K562 (cell line): Measurements from ENCODE around the gene RFPL1. TPM values are rescaled to one million over a fixed set of nuclear protein-coding genes. Genes with fewer than 3 reads are reported as not detected.
"Not testable (repeated sequence)": the region's sequence is repeated elsewhere in the genome, so short reads cannot be mapped to it uniquely, and the experiment has no call there.

Experiments
- ATAC-seq: fragments of 200-7000 bp; cut with Tn5 transposase; 3 replicates; pipeline ENCODE4 v1.9.1; 2020; ENCODE audit warnings: moderate library complexity
- Bru-seq: library from RNA; stranded (reverse); fragments of 400-500 nt; gene quantifications from one replicate; lab custom pipeline; 2021; lab: Mats Ljungman, UMichigan
- BruChase-seq, 2 experiments: library from RNA; stranded (reverse); fragments of 400-500 nt; gene quantifications; one replicate each; lab custom pipeline; 2021; lab: Mats Ljungman, UMichigan
- BruUV-seq: library from RNA; stranded (reverse); fragments of 400-500 nt; replicated peaks from 2 replicates; lab custom pipeline; 2021; lab: Mats Ljungman, UMichigan
- CTCF ChIA-PET: fragments of 300-600 bp; formaldehyde crosslinking; extraction: SDS; loops from one replicate; lab custom pipeline; 2021; ENCODE audit warnings: low intra/inter-chr PET ratio; lab: Yijun Ruan, JAX
- POLR2A ChIA-PET: fragments of 300-600, 350-650 bp; sonication (Branson Sonifier 250); formaldehyde crosslinking; extraction: SDS; loops from one replicate; lab custom pipeline; 2021; ENCODE audit warnings: antibody characterized with exemption, inconsistent platforms; lab: Yijun Ruan, JAX
- DNase-seq, 4 experiments: peaks; one replicate each; pipeline versions ENCODE4 v3.0.0 to v3.0.0-alpha.2; 2011 to 2018; ENCODE audit warnings: low spot score in 3 of 4, mixed read lengths in 3 of 4; ENCODE audit errors: extremely low read depth in 1 of 4
- FAIRE-seq: peaks from 2 replicates; lab custom pipeline; 2011; peaks lifted over from hg19 to GRCh38; lab: Jason Lieb, UNC
- H2AFZ ChIP-seq: 2 replicates; pipeline ENCODE4 v1.6.0; 2011; ENCODE audit warnings: low read depth, low read length, control low read depth, inconsistent platforms
- H3K27ac ChIP-seq: fragments of 200-600 bp; 3 replicates; pipeline ENCODE4 v1.8.0; 2011; ENCODE audit warnings: low read depth, mild to moderate bottlenecking, control low read depth, inconsistent platforms, low read length, moderate library complexity, mixed read lengths; ENCODE audit errors: extremely low read depth
- H3K27me3 ChIP-seq, 2 experiments: fragments of 300-600 bp in 1 of 2; 2 replicates in 1 of 2; 3 replicates in 1 of 2; pipeline versions ENCODE4 v1.6.0 to v1.8.0; 2011; ENCODE audit warnings: inconsistent platforms in 2 of 2, low read length in 2 of 2, mild to moderate bottlenecking in 1 of 2, mixed read lengths in 1 of 2, moderate library complexity in 1 of 2; ENCODE audit not compliant: control insufficient read depth in 2 of 2, insufficient read depth in 2 of 2
- H3K36me3 ChIP-seq: fragments of 300-600 bp; 3 replicates; pipeline ENCODE4 v1.8.0; 2011; ENCODE audit warnings: mild to moderate bottlenecking, low read length, inconsistent platforms; ENCODE audit not compliant: control insufficient read depth, insufficient read depth
- H3K4me1 ChIP-seq, 2 experiments: fragments of 200-600 bp in 1 of 2; replicated peaks in 1 of 2; 2 replicates in 1 of 2; 3 replicates in 1 of 2; pipeline versions ENCODE4 v1.5.1 to v1.8.0; 2011; ENCODE audit warnings: inconsistent platforms in 2 of 2, low read length in 2 of 2, mild to moderate bottlenecking in 1 of 2, mixed read lengths in 1 of 2, moderate library complexity in 1 of 2; ENCODE audit not compliant: control insufficient read depth in 2 of 2, insufficient read depth in 2 of 2
- H3K4me2 ChIP-seq: 2 replicates; pipeline ENCODE4 v1.6.1; 2011; ENCODE audit warnings: low read length, control low read depth, inconsistent platforms, mixed read lengths; ENCODE audit not compliant: insufficient read depth
- H3K4me3 ChIP-seq: fragments of 200-600 bp; sonication (generic), shearing (Covaris generic); 2 replicates; pipeline ENCODE4 v1.5.1; 2016; ENCODE audit warnings: control low read depth, inconsistent platforms
- H3K79me2 ChIP-seq: fragments of 200-600 bp; 3 replicates; pipeline ENCODE4 v1.8.0; 2011; ENCODE audit warnings: low read length, inconsistent platforms; ENCODE audit not compliant: control insufficient read depth, insufficient read depth
- H3K9ac ChIP-seq, 2 experiments: 2 replicates each; pipeline versions ENCODE4 v1.6.0 to v1.6.1; 2011; ENCODE audit warnings: low read depth in 2 of 2, low read length in 2 of 2, control low read depth in 1 of 2, inconsistent platforms in 1 of 2, mild to moderate bottlenecking in 1 of 2, mixed read lengths in 1 of 2; ENCODE audit not compliant: insufficient read depth in 1 of 2
- H3K9me1 ChIP-seq: one replicate; pipeline ENCODE4 v1.6.0; 2011; ENCODE audit warnings: inconsistent platforms, mild to moderate bottlenecking, low read length, moderate library complexity; ENCODE audit not compliant: control insufficient read depth, insufficient read depth
- H3K9me3 ChIP-seq: replicated peaks from 2 replicates; pipeline ENCODE4 v1.5.1; 2011; ENCODE audit warnings: low read depth, low read length, inconsistent platforms; ENCODE audit not compliant: control insufficient read depth, insufficient read depth
- H4K20me1 ChIP-seq: replicated peaks from 2 replicates; pipeline ENCODE4 v1.6.1; 2011; ENCODE audit warnings: low read length, inconsistent platforms, mixed read lengths; ENCODE audit not compliant: control insufficient read depth, insufficient read depth
- CBFB ChIP-seq: sonication (generic); formaldehyde crosslinking; IDR thresholded peaks from 2 replicates; pipeline ENCODE4 v1.4.0; 2020; ENCODE audit warnings: mild to moderate bottlenecking, missing genetic modification reagents
- DPF2 ChIP-seq: fragments of 450-650 bp; IDR thresholded peaks from 2 replicates; pipeline ENCODE4 v1.6.1; 2016
- ETV5 ChIP-seq: sonication (generic); formaldehyde crosslinking; IDR thresholded peaks from 2 replicates; pipeline ENCODE4 v1.4.0; 2020; ENCODE audit warnings: low read depth, mild to moderate bottlenecking, missing genetic modification reagents
- HMBOX1 ChIP-seq: sonication (generic); IDR thresholded peaks from 2 replicates; pipeline ENCODE4 v1.6.1; 2016
- KLF6 ChIP-seq: fragments of 250-450 bp; sonication (Bioruptor Pico); IDR thresholded peaks from 2 replicates; pipeline ENCODE4 v1.4.0; 2020; ENCODE audit warnings: mild to moderate bottlenecking, moderate library complexity, borderline replicate concordance
- MTA2 ChIP-seq: fragments of 450-650 bp; IDR thresholded peaks from 2 replicates; pipeline ENCODE4 v1.6.1; 2016; ENCODE audit warnings: low read depth
- MXI1 ChIP-seq: IDR thresholded peaks from 2 replicates; pipeline ENCODE4 v1.6.1; 2011; ENCODE audit warnings: low read depth, mild to moderate bottlenecking, improper control_type of control experiment, low read length
- USF2 ChIP-seq: sonication (generic); formaldehyde crosslinking; IDR thresholded peaks from 2 replicates; pipeline ENCODE4 v1.5.0; 2020; ENCODE audit warnings: missing genetic modification reagents
- YBX1 ChIP-seq: fragments of 450-650 bp; IDR thresholded peaks from 2 replicates; pipeline ENCODE4 v1.7.1; 2016; ENCODE audit warnings: mild to moderate bottlenecking
- ZNF436 ChIP-seq: fragments of 250-450, 450-650 bp; sonication (Bioruptor Pico); formaldehyde crosslinking; IDR thresholded peaks from 2 replicates; pipeline ENCODE4 v1.7.0; 2020; ENCODE audit warnings: mild to moderate bottlenecking
- ZNF780A ChIP-seq: fragments of 250-450 bp; sonication (Bioruptor Pico); IDR thresholded peaks from 2 replicates; pipeline ENCODE4 v1.5.0; 2021; ENCODE audit warnings: mild to moderate bottlenecking
- ZZZ3 ChIP-seq: fragments of 450-650 bp; IDR thresholded peaks from 2 replicates; pipeline ENCODE4 v1.6.1; 2016; ENCODE audit warnings: antibody characterized with exemption, mild to moderate bottlenecking, moderate library complexity
- WGBS: fragments of 100-300 bp; shearing (Covaris generic); methylation state at CpG from one replicate; pipeline ENCODE4 v1.1.6; 2016; ENCODE audit warnings: low coverage, mixed read lengths; ENCODE audit not compliant: insufficient coverage; ENCODE audit errors: missing lambda C conversion rate; 5-methylcytosine and 5-hydroxymethylcytosine counted together
- in situ Hi-C: fragments of 300-500 bp; cut with MboI; formaldehyde crosslinking; loops from 4 replicates; pipeline ENCODE4 v1.15.0; 2018; ENCODE audit warnings: inconsistent platforms, mixed read lengths
- intact Hi-C: fragments of 100-400 bp; cut with micrococcal nuclease; formaldehyde crosslinking; loops from 2 replicates; pipeline ENCODE4 v1.14.2; 2022
- long read RNA-seq, 3 experiments: library from polyadenylated mRNA in 2 of 3; library from RNA in 1 of 3; unstranded in 2 of 3; stranded (forward) in 1 of 3; transcript quantifications; one replicate each; pipeline ENCODE4 v2.0.0, GENCODE V29; 2019 to 2022
- polyA minus RNA-seq, 3 experiments: library from RNA; depleted of rRNA, polyadenylated mRNA; stranded (reverse); fragments of >200 nt; gene quantifications; 2 replicates each; pipeline ENCODE4 v1.2.3, GENCODE V29; 2011
- polyA plus RNA-seq, 8 experiments: library from polyadenylated mRNA; depleted of rRNA in 4 of 8; stranded (reverse) in 5 of 8; unstranded in 3 of 8; fragments of >200 nt; fragmentation: Nextera tagmentation in 2 of 8; fragmentation: Illumina TruSeq in 1 of 8; extraction: Ambion mirVana in 2 of 8; extraction: Trizol in 1 of 8; gene quantifications; 2 replicates each; pipeline versions ENCODE4 v1.2.1 to v1.2.3, GENCODE V29; 2011 to 2014; ENCODE audit warnings: inconsistent platforms in 1 of 8, missing spikeins in 1 of 8
- total RNA-seq, 7 experiments: library from RNA; depleted of rRNA in 6 of 7; stranded (reverse); fragments of >200 nt in 6 of 7; fragmentation: Illumina TruSeq in 2 of 7; extraction: Trizol in 2 of 7; gene quantifications; 2 replicates each; pipeline versions ENCODE4 v1.2.1 to v1.2.3, GENCODE V29; 2011 to 2021; ENCODE audit warnings: low replicate concordance in 1 of 7

Gene RFPL1
- total RNA-seq (2011; cell fraction: chromatin; rRNA removed; ENCODE audit: low replicate concordance): not detected in 2 replicates
- total RNA-seq (2011; cell fraction: nucleolus; rRNA removed): not detected in 2 replicates
- not detected in 2 replicates for total RNA-seq (2011; cell fraction: nucleoplasm; rRNA removed)
- total RNA-seq (2014; rRNA removed): not detected in 2 replicates
- total RNA-seq (2014; rRNA removed; fragmentation: Illumina TruSeq; extraction: Trizol): not detected in 2 replicates
- total RNA-seq (2015; rRNA removed; fragmentation: Illumina TruSeq; extraction: Trizol): not detected in 2 replicates
- not detected in 2 replicates for total RNA-seq (2021)
- polyA plus RNA-seq (2011; rRNA removed): not detected in 2 replicates
- not detected in 2 replicates for polyA plus RNA-seq (2011; cell fraction: cytosol; rRNA removed)
- not detected in 2 replicates for polyA plus RNA-seq (2011; cell fraction: nucleus; rRNA removed)
- 0.09 and 0.22 TPM in 2 replicates for polyA plus RNA-seq (2012)
- not detected in 2 replicates for polyA plus RNA-seq (2014; fragmentation: Illumina TruSeq; extraction: Trizol)
- polyA plus RNA-seq (2014; fragmentation: Nextera tagmentation; extraction: Ambion mirVana): not detected
- polyA plus RNA-seq (2014; rRNA removed): not detected in 2 replicates
- not detected in 2 replicates for polyA minus RNA-seq (2011; rRNA and poly(A)+ RNA removed)
- not detected in 2 replicates for polyA minus RNA-seq (2011; cell fraction: cytosol; rRNA and poly(A)+ RNA removed)
- not detected in 2 replicates for polyA minus RNA-seq (2011; cell fraction: nucleus; rRNA and poly(A)+ RNA removed)
- Bru-seq, nascent RNA: not detected
- BruChase-seq, experiment 1, labeled RNA remaining after a 2-hour chase: not detected
- BruChase-seq, experiment 2, labeled RNA remaining after a 6-hour chase: not detected
- long read RNA-seq, experiment 1: 0 reads
- long read RNA-seq, experiment 2: 0 reads
- long read RNA-seq, experiment 3: 0 reads

- in situ Hi-C loops, H3K79me2 ChIP-seq, BruUV-seq, H3K9me3 ChIP-seq, DNase-seq, H3K27me3 ChIP-seq, H2AFZ ChIP-seq, H3K4me2 ChIP-seq, H3K4me1 ChIP-seq, intact Hi-C loops, CTCF ChIA-PET, H3K36me3 ChIP-seq, H3K9ac ChIP-seq, POLR2A ChIA-PET, H4K20me1 ChIP-seq, H3K9me1 ChIP-seq, H3K27ac ChIP-seq, FAIRE-seq, ATAC-seq, H3K4me3 ChIP-seq: not testable (repeated sequence)
- 5% methylated on average over 8 of the region's 10 CpGs for WGBS
These were observed at the start of gene RFPL1 for GRCh38 chr22:29438283-29438682. Gene RFPL1 (plus strand): TSS chr22:29438583.

GRCh38 chr22:29388759-29389090, 49.7 kb upstream of the RFPL1 start:
- FAIRE-seq (no peak), DNase-seq (no peak), ATAC-seq (peak; percentile 28)
- H3K9me1 ChIP-seq: no peaks in the 10 kb centered on the region
- BruUV-seq: no TSS peak
- POLR2A ChIA-PET: interaction anchor here (0.6 to 0.8 kb wide), 2 partner anchors 35 to 81 kb away, joined by 3 read pairs; no protein-coding TSS in a partner anchor
- peaks cover 13 to 20% of the 10 kb centered on the region in 2 experiments; a peak in 4 of 5 replicates for H3K4me1 ChIP-seq
- H3K4me3 ChIP-seq: peak overlapping the region; percentile 74
- CTCF ChIA-PET: interaction anchor here (0.6 kb wide), 1 partner anchor 95 kb away, joined by 5 read pairs; no protein-coding TSS in a partner anchor
- in situ Hi-C loops: no loop called here
- intact Hi-C loops: no loop called here
- H3K9ac ChIP-seq: peak overlapping the region; percentile 62 to 71
- peaks cover 26% of the 10 kb centered on the region for H3K36me3 ChIP-seq
- H3K4me2 ChIP-seq: peak overlapping the region; percentile 87
- H3K9me3 ChIP-seq: no peaks in the 10 kb centered on the region
- peak overlapping the region; percentile 94 for H2AFZ ChIP-seq
- H3K79me2 ChIP-seq: peaks cover 44% of the 10 kb centered on the region
- WGBS: 16% methylated on average over 7 of the region's 9 CpGs
- H3K27ac ChIP-seq: peak overlapping the region; percentile 60
- H3K27me3 ChIP-seq: no peaks in the 10 kb centered on the region
- no peaks in the 10 kb centered on the region; the same call in 1 of the 2 replicates for H4K20me1 ChIP-seq
- no peak for TF ChIP-seq MTA2
- no peak for TF ChIP-seq ZNF780A
- 0 out of 2 replicates have a peak, but pooled peaks have one; percentile 22 for TF ChIP-seq DPF2
- TF ChIP-seq ZNF436 (CRISPR knock-in tag): no peak
- TF ChIP-seq USF2 (CRISPR knock-in tag): no peak
- 0 out of 2 replicates have a peak, but pooled peaks have one; percentile 6 for TF ChIP-seq ETV5
- TF ChIP-seq ZZZ3: no peak
- TF ChIP-seq KLF6 (CRISPR knock-in tag): no peak
- no peak for TF ChIP-seq CBFB (CRISPR knock-in tag)
- no peak for TF ChIP-seq HMBOX1
- TF ChIP-seq MXI1: no peak
- no peak for TF ChIP-seq YBX1
